Subcutaneous abdominal adipose tissue (tissue), 5 donors: ENCODE results near the gene LMF2.
A peak's percentile ranks its signal among the peaks of the same experiment; 100 is the strongest.

ENCODE experiments used
- H3K27ac ChIP-seq: one replicate; pipeline ENCODE4 v1.7.0; 2013; ENCODE audit warnings: low read depth, mild to moderate bottlenecking, inconsistent platforms, low read length, moderate library complexity
- H3K27me3 ChIP-seq, 5 donors: one replicate each; pipeline ENCODE4 v1.7.0; 2013; ENCODE audit warnings: low read length in 5 of 5, inconsistent platforms in 1 of 5; ENCODE audit not compliant: control insufficient read depth in 5 of 5, insufficient read depth in 4 of 5
- H3K36me3 ChIP-seq, 5 donors: one replicate each; pipeline ENCODE4 v1.7.0; 2013; ENCODE audit warnings: low read length in 5 of 5; ENCODE audit not compliant: control insufficient read depth in 5 of 5, insufficient read depth in 5 of 5
- H3K4me1 ChIP-seq, 5 donors: one replicate each; pipeline ENCODE4 v1.7.0; 2013; ENCODE audit warnings: low read length in 5 of 5, mild to moderate bottlenecking in 3 of 5, moderate library complexity in 1 of 5; ENCODE audit not compliant: control insufficient read depth in 5 of 5, insufficient read depth in 5 of 5
- H3K4me3 ChIP-seq, 5 donors: one replicate each; pipeline ENCODE4 v1.7.0; 2013; ENCODE audit warnings: low read length in 5 of 5, low read depth in 1 of 5
- H3K9ac ChIP-seq, 5 donors: one replicate each; pipeline ENCODE4 v1.7.0; 2013; ENCODE audit warnings: low read length in 5 of 5, mild to moderate bottlenecking in 4 of 5, moderate library complexity in 3 of 5
- H3K9me3 ChIP-seq, 5 donors: one replicate each; pipeline ENCODE4 v1.7.0; 2013; ENCODE audit warnings: low read length in 5 of 5; ENCODE audit not compliant: control insufficient read depth in 5 of 5
- donor health status: healthy.
- donor health status: healthy.
- donor health status: healthy.
- donor health status: healthy.
- donor health status: healthy.

LMF2 gene

GRCh38 chr22:50473855-50474671 is 33.4 kb downstream of the LMF2 start:
- no peak overlapping the region for H3K27ac ChIP-seq

GRCh38 chr22:50473088-50473487 is 34.4 kb downstream of the LMF2 start:
- Histone ChIP-seq H3K27me3 (no peaks in the 10 kb centered on the region), H3K27ac (no peak overlapping the region), H3K4me1 (peaks cover 12 to 62% (median 49%) of the 10 kb centered on the region in 5 donors), H3K9me3 (no peaks in the 10 kb centered on the region), H3K36me3 (peaks cover 0 to 2% (median under 1%) of the 10 kb centered on the region in 5 donors), H3K4me3 (peak overlapping the region; percentile 49 to 79 (median 76)), H3K9ac (peak overlapping the region; percentile 66 to 87 (median 79))

More at GRCh38 chr22:50473855-50474671, 33.4 kb downstream of the LMF2 start:
- Histone ChIP-seq H3K4me1 (peaks cover 12 to 59% (median 49%) of the 10 kb centered on the region in 5 donors), H3K27me3 (no peaks in the 10 kb centered on the region), H3K4me3 (peak overlapping the region; percentile 49 to 79 (median 76)), H3K9ac (peak overlapping the region; percentile 66 to 87 (median 79)), H3K36me3 (no peaks in the 10 kb centered on the region), H3K9me3 (no peaks in the 10 kb centered on the region)

GRCh38 chr22:50471962-50472361 is 35.5 kb downstream of the LMF2 start:
- Histone ChIP-seq H3K4me3 (peak overlapping the region in 2 of 5 donors; percentile 9 to 38), H3K27ac (no peak overlapping the region), H3K27me3 (no peaks in the 10 kb centered on the region), H3K9ac (peak overlapping the region in 1 of 5 donors; percentile 80), H3K36me3 (peaks cover 0 to 13% (median 10%) of the 10 kb centered on the region in 5 donors), H3K9me3 (no peaks in the 10 kb centered on the region), H3K4me1 (peaks cover 12 to 62% (median 49%) of the 10 kb centered on the region in 5 donors)

GRCh38 chr22:50471197-50471847 is 36.2 kb downstream of the LMF2 start:
- peaks cover 12 to 62% (median 49%) of the 10 kb centered on the region in 5 donors for H3K4me1 ChIP-seq
- H3K36me3 ChIP-seq: peaks cover 0 to 20% (median 16%) of the 10 kb centered on the region in 5 donors
- H3K9ac ChIP-seq: no peak overlapping the region
- H3K27me3 ChIP-seq: no peaks in the 10 kb centered on the region
- H3K27ac ChIP-seq: no peak overlapping the region
- no peaks in the 10 kb centered on the region for H3K9me3 ChIP-seq
- no peak overlapping the region for H3K4me3 ChIP-seq

- Histone ChIP-seq H3K36me3 (peaks cover 0 to 28% (median 25%) of the 10 kb centered on the region in 5 donors), H3K9me3 (no peaks in the 10 kb centered on the region), H3K4me3 (no peak overlapping the region), H3K9ac (peak overlapping the region in 2 of 5 donors; percentile 10 to 41), H3K27me3 (no peaks in the 10 kb centered on the region), H3K4me1 (peaks cover 12 to 60% (median 48%) of the 10 kb centered on the region in 5 donors), H3K27ac (no peak overlapping the region)
Observed at GRCh38 chr22:50470491-50470890, 37.0 kb downstream of the LMF2 start.

DNA sequence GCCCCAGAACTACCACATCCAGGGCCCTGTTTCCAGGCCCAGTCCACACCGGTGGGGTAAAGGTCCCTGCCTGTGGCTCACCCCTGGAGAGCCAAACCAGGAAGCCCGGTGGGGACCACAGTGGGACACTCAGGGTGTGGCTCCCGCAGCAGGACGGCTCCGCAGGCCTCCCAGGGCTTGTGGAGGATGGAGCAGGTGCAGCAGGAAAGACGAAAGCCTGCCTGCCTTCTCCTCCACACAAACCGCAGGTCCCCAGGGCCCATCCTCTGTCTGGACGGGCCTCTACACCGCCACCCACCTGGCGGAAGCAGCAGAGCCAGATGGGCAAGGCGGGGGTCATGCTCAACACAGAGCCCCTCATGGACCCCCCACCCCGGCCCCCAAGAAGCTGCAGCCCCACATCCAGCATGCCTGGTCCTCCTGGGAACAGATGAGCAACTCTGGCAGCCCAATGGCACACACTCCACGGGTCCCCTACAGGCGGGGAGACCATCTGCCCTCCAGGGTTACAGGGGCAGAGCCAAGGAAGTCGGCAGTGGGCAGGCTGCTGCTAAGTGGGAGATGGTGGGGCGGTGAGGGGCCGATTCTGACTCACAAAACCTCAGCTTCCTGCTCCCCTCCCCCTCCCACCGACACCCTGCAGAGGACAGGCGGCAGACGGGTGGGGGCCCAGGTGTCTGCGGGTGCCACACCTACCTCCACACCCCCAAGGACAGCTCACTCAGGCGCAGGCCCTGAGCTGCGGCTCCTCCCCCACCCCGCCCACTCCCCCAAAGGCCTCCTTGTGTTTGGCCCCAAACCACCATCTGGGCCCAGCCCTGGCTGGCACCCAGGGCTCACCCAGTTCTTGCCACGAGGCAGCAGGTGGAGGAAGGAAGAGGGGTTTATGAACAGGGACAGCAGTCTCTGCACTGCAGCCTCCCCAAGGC is 37.9 kb downstream of the LMF2 start:
- H3K4me3 ChIP-seq: no peak overlapping the region
- H3K27me3 ChIP-seq: no peaks in the 10 kb centered on the region
- H3K36me3 ChIP-seq: peaks cover 0 to 36% (median 33%) of the 10 kb centered on the region in 5 donors
- no peak overlapping the region for H3K27ac ChIP-seq
- H3K4me1 ChIP-seq: peaks cover 12 to 56% (median 44%) of the 10 kb centered on the region in 5 donors
- peak overlapping the region in 2 of 5 donors; percentile 10 to 47 for H3K9ac ChIP-seq
- H3K9me3 ChIP-seq: no peaks in the 10 kb centered on the region

GRCh38 chr22:50468626-50469025 is 38.9 kb downstream of the LMF2 start:
- Histone ChIP-seq H3K4me1 (peaks cover 11 to 49% (median 39%) of the 10 kb centered on the region in 5 donors), H3K36me3 (peaks cover 0 to 47% (median 43%) of the 10 kb centered on the region in 5 donors), H3K9ac (no peak overlapping the region), H3K27me3 (no peaks in the 10 kb centered on the region), H3K27ac (no peak overlapping the region), H3K4me3 (no peak overlapping the region), H3K9me3 (no peaks in the 10 kb centered on the region)

- Histone ChIP-seq H3K36me3 (peaks cover 0 to 54% (median 50%) of the 10 kb centered on the region in 5 donors), H3K27me3 (no peaks in the 10 kb centered on the region), H3K4me1 (peaks cover 5 to 42% (median 31%) of the 10 kb centered on the region in 5 donors), H3K4me3 (no peak overlapping the region), H3K9ac (no peak overlapping the region), H3K9me3 (no peaks in the 10 kb centered on the region), H3K27ac (no peak overlapping the region)
Observed at GRCh38 chr22:50467773-50468440, 39.6 kb downstream of the LMF2 start.

GRCh38 chr22:50467341-50467740 is 40.2 kb downstream of the LMF2 start:
- Histone ChIP-seq H3K27me3 (no peaks in the 10 kb centered on the region), H3K4me3 (no peak overlapping the region), H3K9ac (no peak overlapping the region), H3K36me3 (peaks cover 0 to 59% (median 56%) of the 10 kb centered on the region in 5 donors), H3K9me3 (no peaks in the 10 kb centered on the region), H3K4me1 (peaks cover 2 to 37% (median 26%) of the 10 kb centered on the region in 5 donors), H3K27ac (no peak overlapping the region)
